Neural progenitor cell (in vitro differentiated cells): ENCODE results near the gene HSD17B4. TPM values are rescaled to one million over a fixed set of nuclear protein-coding genes. Genes with fewer than 3 reads are reported as not detected.

Experiments
- DNase-seq: peaks from one replicate; pipeline ENCODE4 v3.0.0-alpha.2; 2016; ENCODE audit warnings: low spot score
- H2AFZ ChIP-seq: fragments of 200-600 bp; sonication (generic); replicated peaks from 2 replicates; pipeline ENCODE4 v1.6.1; 2016; ENCODE audit warnings: antibody characterized with exemption
- H3F3A ChIP-seq: fragments of 200-600 bp; sonication (generic); 2 replicates; pipeline ENCODE4 v1.6.1; 2016; ENCODE audit warnings: antibody characterized with exemption, low read depth
- H3K27ac ChIP-seq: fragments of 200-600 bp; sonication (generic); 2 replicates; pipeline ENCODE4 v1.5.1; 2016; ENCODE audit warnings: mild to moderate bottlenecking
- H3K27me3 ChIP-seq: fragments of 200-600 bp; sonication (generic); 2 replicates; pipeline ENCODE4 v1.6.1; 2016; ENCODE audit warnings: mild to moderate bottlenecking, moderate library complexity
- H3K36me3 ChIP-seq: fragments of 200-600 bp; sonication (generic); 2 replicates; pipeline ENCODE4 v1.5.1; 2016
- H3K4me1 ChIP-seq: fragments of 200-600 bp; sonication (generic); 2 replicates; pipeline ENCODE4 v1.6.1; 2016; ENCODE audit warnings: mixed run types
- H3K4me2 ChIP-seq: fragments of 200-600 bp; sonication (generic); 2 replicates; pipeline ENCODE4 v1.6.1; 2016
- H3K4me3 ChIP-seq: fragments of 200-600 bp; sonication (generic); 2 replicates; pipeline ENCODE4 v1.5.1; 2016
- H3K79me2 ChIP-seq: fragments of 200-600 bp; sonication (generic); 2 replicates; pipeline ENCODE4 v1.6.1; 2016; ENCODE audit warnings: low read depth
- H3K9ac ChIP-seq: fragments of 200-600 bp; sonication (generic); 2 replicates; pipeline ENCODE4 v1.6.1; 2016
- H3K9me3 ChIP-seq: fragments of 200-600 bp; sonication (generic); 2 replicates; pipeline ENCODE4 v1.5.1; 2016; ENCODE audit warnings: low read depth
- H4K20me1 ChIP-seq: fragments of 200-600 bp; sonication (generic); 2 replicates; pipeline ENCODE4 v1.6.1; 2016; ENCODE audit warnings: low read depth
- H3K27ac Mint-ChIP-seq: 3 replicates; pipeline ENCODE4 v1.8.0; 2021; ENCODE audit warnings: mixed read lengths
- H3K27me3 Mint-ChIP-seq: 2 replicates; pipeline ENCODE4 v1.8.0; 2022; ENCODE audit warnings: low read depth, mild to moderate bottlenecking, inconsistent platforms, moderate library complexity, mixed read lengths; ENCODE audit not compliant: insufficient read depth
- H3K36me3 Mint-ChIP-seq: 3 replicates; pipeline ENCODE4 v1.8.0; 2021; ENCODE audit warnings: mixed read lengths
- H3K4me1 Mint-ChIP-seq: 3 replicates; pipeline ENCODE4 v1.8.0; 2021; ENCODE audit warnings: mixed read lengths
- H3K4me3 Mint-ChIP-seq: 3 replicates; pipeline ENCODE4 v1.8.0; 2021; ENCODE audit warnings: mild to moderate bottlenecking, moderate library complexity, mixed read lengths
- H3K9me3 Mint-ChIP-seq: 3 replicates; pipeline ENCODE4 v1.8.0; 2020; ENCODE audit warnings: mixed read lengths
- CTCF ChIP-seq: fragments of 200-600 bp; sonication (generic); IDR thresholded peaks from 2 replicates; pipeline ENCODE4 v1.5.1; 2017; ENCODE audit warnings: antibody characterized with exemption, mild to moderate bottlenecking
- EZH2 ChIP-seq: fragments of 200-600 bp; sonication (generic); IDR thresholded peaks from 2 replicates; pipeline ENCODE4 v1.6.1; 2017; ENCODE audit warnings: antibody characterized with exemption, mild to moderate bottlenecking, moderate library complexity
- EZH2phosphoT487 ChIP-seq: fragments of 200-600 bp; sonication (generic); IDR thresholded peaks from 2 replicates; pipeline ENCODE4 v1.6.1; 2017; ENCODE audit warnings: antibody characterized with exemption
- total RNA-seq: library from RNA; depleted of rRNA; stranded (reverse); fragments of >200 nt; gene quantifications from 2 replicates; pipeline ENCODE4 v1.2.3, GENCODE V29; 2015; ENCODE audit warnings: low replicate concordance

HSD17B4 gene
- total RNA-seq, result 184 and 306 TPM in 2 replicates

DNA sequence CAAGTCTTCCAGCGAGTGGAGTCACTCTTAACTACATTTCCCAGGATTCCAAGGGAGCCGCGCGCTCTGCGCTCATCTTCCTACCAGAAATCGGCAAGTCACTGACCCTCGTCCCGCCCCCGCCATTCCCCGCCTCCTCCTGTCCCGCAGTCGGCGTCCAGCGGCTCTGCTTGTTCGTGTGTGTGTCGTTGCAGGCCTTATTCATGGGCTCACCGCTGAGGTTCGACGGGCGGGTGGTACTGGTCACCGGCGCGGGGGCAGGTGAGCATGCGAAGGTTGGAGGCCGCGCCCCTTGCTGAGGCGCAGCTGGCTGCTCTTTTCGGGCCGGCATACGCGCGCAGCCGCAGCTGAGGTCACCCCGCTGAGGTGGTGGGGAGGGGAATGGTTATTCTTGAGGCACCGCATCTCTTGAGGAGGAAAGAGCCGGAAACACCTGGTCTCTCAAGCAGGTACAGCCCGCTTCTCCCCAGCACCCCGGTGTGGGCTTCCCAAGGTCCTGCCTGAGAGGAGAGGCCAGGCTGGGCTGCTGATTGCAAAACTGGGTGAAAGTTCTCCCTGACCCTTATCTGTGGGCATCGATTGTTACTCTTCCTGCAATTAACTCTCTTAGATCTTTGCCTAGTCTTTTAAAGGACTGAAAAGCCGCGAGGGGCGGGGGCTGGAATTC is at the start of gene HSD17B4:
TSS of gene HSD17B4 (plus strand) at position 125 of the 667 bp plus-strand sequence. CDS start at position 204, 79 bp downstream.
- Histone ChIP-seq H3K79me2 (peaks cover 42% of the 10 kb centered on the region), H4K20me1 (peaks cover 14% of the 10 kb centered on the region), H3K9me3 (no peaks in the 10 kb centered on the region), H3K27ac (peak within 1 kb of the TSS; percentile 51), H2AFZ (peak within 1 kb of the TSS; percentile 86), H3K4me2 (peak within 1 kb of the TSS; percentile 85), H3K9ac (peak within 1 kb of the TSS; percentile 42), H3K27me3 (no peaks in the 10 kb centered on the region), H3K36me3 (no peaks in the 10 kb centered on the region), H3K4me1 (peaks cover 9% of the 10 kb centered on the region), H3K4me3 (peak within 1 kb of the TSS; percentile 78), H3F3A (no peaks in the 10 kb centered on the region)
- peaks cover 9% of the 10 kb centered on the region for H3K36me3 Mint-ChIP-seq
- H3K27ac Mint-ChIP-seq, result peak within 1 kb of the TSS; percentile 79
- H3K9me3 Mint-ChIP-seq, result peaks cover 24% of the 10 kb centered on the region
- peaks cover 5% of the 10 kb centered on the region for H3K27me3 Mint-ChIP-seq
- TF ChIP-seq EZH2 (no peak), CTCF (no peak), EZH2phosphoT487 (no peak)
- peaks cover 8% of the 10 kb centered on the region for H3K4me1 Mint-ChIP-seq
- peak within 1 kb of the TSS; percentile 96 for H3K4me3 Mint-ChIP-seq
- peak; percentile 91 for DNase-seq

- peaks cover 7% of the 10 kb centered on the region for H3K27me3 Mint-ChIP-seq
- DNase-seq, result no peak
- Histone ChIP-seq H3K4me3 (no peak overlapping the region), H3K9ac (no peak overlapping the region), H3K79me2 (no peaks in the 10 kb centered on the region), H3K36me3 (no peaks in the 10 kb centered on the region), H2AFZ (peak overlapping the region; percentile 90), H3K4me1 (peaks cover 8% of the 10 kb centered on the region), H4K20me1 (no peaks in the 10 kb centered on the region), H3F3A (no peaks in the 10 kb centered on the region), H3K4me2 (no peak overlapping the region), H3K27ac (no peak overlapping the region), H3K9me3 (no peaks in the 10 kb centered on the region), H3K27me3 (no peaks in the 10 kb centered on the region)
- TF ChIP-seq EZH2, result no peak
- no peak for TF ChIP-seq CTCF
- no peak for TF ChIP-seq EZH2phosphoT487
- H3K4me1 Mint-ChIP-seq, result no peaks in the 10 kb centered on the region
- H3K27ac Mint-ChIP-seq, result no peak overlapping the region
- H3K9me3 Mint-ChIP-seq, result no peaks in the 10 kb centered on the region
- H3K4me3 Mint-ChIP-seq, result no peak overlapping the region
- no peaks in the 10 kb centered on the region for H3K36me3 Mint-ChIP-seq
Measured at GRCh38 chr5:119402555-119402954, 49.7 kb upstream of the HSD17B4 start.

- Histone ChIP-seq H4K20me1 (no peaks in the 10 kb centered on the region), H3K9ac (no peak overlapping the region), H3K27me3 (no peaks in the 10 kb centered on the region), H3K27ac (no peak overlapping the region), H3K79me2 (no peaks in the 10 kb centered on the region), H3K9me3 (no peaks in the 10 kb centered on the region), H3F3A (no peaks in the 10 kb centered on the region), H3K4me3 (no peak overlapping the region), H2AFZ (no peak overlapping the region), H3K4me1 (peaks cover 8% of the 10 kb centered on the region), H3K4me2 (no peak overlapping the region), H3K36me3 (no peaks in the 10 kb centered on the region)
- Mint-ChIP-seq H3K27me3 (peaks cover 7% of the 10 kb centered on the region), H3K4me3 (no peak overlapping the region), H3K27ac (no peak overlapping the region), H3K9me3 (no peaks in the 10 kb centered on the region), H3K4me1 (no peaks in the 10 kb centered on the region), H3K36me3 (no peaks in the 10 kb centered on the region)
- TF ChIP-seq EZH2, result no peak
- TF ChIP-seq EZH2phosphoT487, result no peak
- TF ChIP-seq CTCF, result no peak
- DNase-seq, result no peak
Measured at GRCh38 chr5:119404033-119404432, 48.3 kb upstream of the HSD17B4 start.
